Inferior parietal cortex (tissue), 1 donor: Measurements from ENCODE around the gene ANKRD44.

ENCODE experiments used
- DNase-seq: peaks from one replicate; pipeline ENCODE4 v3.0.0-alpha.2; 2016; ENCODE audit errors: extremely low spot score

The ANKRD44 gene

GRCh38 chr2:197238043-197238365, 72.6 kb downstream of the ANKRD44 start:
- DNase-seq, result no peak

DNA sequence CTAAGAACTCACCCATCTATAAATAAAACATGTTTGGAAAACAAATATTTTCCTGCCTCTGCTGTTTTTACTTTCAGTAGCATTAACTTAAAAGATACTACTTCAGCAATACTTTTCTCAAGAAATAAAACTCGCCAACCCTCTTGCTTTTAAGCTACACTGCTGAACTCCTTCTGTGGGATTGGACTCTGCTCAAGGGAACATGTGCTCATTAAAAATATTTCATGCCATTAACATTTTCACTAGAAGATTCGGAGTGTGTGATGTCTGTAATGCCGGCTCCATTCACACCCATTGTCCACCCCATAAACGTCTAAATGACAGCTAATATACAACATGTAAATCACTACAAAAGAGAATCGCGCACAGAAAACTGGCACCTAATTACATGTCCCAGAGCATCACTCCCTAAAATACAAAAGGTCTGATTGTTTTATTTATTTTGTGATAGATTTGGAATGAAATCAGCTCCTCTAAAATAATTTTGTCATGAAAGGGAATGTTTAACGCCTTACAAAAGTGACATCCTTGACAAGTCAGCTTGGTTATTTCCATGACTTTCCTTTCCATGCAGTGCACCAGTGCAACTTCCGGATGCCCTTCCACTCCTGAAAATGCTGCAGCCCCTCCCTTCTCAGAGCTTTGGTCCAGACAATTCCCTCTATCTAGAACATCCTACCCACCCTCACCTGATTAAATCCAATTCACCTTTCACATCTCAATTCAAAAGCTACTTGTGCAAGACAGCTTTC, 73.1 kb downstream of the ANKRD44 start:
- no peak for DNase-seq

- DNase-seq, result no peak
Measured at GRCh38 chr2:197236816-197237215, 73.8 kb downstream of the ANKRD44 start.

DNA sequence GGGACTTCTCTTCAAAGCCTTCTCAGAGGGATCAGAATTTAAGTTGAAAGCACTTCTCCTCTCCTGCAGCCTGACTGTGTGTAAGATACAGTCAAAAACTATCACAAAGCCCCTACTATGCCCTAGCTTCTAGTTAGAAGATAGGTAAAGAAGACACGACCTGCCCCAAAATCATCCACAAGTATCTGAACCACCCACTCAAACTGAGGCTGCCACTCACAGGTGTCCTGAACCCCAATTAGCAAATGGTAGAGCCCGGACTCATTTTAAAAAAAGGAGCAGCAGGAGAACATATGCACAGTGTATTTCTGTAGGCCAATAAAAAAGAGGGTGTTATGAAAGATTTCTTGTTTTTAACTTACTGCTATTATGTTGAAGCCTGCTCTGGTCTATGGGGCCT, 74.4 kb downstream of the ANKRD44 start:
- DNase-seq, result no peak

DNA sequence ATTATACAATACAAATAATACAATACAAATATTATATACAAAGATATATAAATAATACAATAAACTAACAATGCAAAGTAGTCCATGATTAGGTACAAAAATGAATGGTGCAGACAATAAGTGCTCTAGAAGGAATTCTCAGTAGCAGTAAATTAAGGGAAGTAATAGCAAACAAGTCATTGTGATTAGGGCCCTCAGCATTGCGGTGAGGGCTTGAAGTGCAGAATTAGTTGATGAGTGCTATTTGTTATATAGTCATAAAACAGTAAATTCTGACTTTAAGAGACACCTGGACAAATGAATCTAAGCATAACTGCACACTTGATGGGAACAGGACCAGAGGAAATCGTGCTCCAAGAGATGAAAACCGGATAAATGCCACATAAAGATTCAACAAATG, 74.9 kb downstream of the ANKRD44 start:
- no peak for DNase-seq

GRCh38 chr2:197234671-197235191, 75.8 kb downstream of the ANKRD44 start:
- no peak for DNase-seq

DNA sequence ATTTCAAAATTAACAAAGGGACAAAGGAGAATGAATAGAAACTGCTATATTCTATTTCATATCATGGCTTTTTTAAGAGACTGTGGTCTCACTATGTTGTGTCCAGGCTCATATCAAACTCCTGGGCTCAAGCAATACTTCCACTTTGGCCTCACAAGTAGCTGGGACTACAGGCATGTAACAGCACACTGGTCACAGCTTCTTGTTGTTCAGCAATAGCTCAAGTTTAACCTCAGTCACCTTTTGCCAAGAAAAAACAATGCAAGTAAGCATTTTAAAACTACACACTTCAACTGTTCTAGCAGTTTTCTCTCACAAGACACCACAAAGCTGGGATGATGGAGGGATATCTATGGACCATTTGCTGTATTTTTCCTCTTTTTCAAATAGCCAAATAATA, 77.1 kb downstream of the ANKRD44 start:
- no peak for DNase-seq

DNA sequence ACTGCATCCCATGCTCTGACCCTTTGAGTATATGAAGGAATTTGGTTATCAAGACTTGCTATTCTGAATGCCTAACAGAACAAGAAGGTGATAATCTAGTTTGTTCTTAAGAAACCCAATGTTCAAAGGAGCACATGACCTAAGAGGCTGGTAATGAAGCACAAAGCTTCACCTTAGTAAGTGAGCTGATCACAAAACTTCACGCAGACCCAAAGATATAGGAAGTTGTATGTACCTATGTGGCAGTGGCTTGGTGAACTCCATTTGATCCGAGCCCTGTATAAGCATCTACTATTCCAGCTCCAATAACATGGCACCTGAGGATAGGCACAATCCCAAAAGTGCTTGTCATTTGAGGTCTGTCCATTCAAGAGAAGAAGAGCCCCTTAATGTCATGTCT, 78.6 kb downstream of the ANKRD44 start:
- DNase-seq, result no peak

GRCh38 chr2:197229509-197230443, 80.8 kb downstream of the ANKRD44 start:
- DNase-seq, result no peak

GRCh38 chr2:197223451-197223850, 87.1 kb downstream of the ANKRD44 start:
- DNase-seq, result no peak

DNA sequence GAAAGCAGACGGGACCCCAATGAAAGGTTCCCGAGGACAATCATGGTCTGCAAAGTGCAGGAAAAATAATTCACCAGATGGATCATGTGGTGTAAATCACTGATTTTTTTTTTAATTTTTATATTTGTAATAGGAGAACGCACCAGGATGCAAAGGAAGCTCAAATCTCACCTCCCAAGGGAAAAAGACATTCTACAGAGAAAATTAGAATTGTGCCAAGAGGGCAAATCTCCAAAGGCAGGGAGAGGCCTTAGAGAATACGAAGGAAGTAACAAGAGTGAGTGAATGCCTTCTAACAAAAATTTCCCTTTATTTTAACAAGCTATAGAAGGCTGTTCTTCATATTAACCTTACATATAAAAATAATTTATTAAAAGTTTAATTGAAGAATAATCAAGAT, 90.9 kb downstream of the ANKRD44 start:
- DNase-seq, result no peak

DNA sequence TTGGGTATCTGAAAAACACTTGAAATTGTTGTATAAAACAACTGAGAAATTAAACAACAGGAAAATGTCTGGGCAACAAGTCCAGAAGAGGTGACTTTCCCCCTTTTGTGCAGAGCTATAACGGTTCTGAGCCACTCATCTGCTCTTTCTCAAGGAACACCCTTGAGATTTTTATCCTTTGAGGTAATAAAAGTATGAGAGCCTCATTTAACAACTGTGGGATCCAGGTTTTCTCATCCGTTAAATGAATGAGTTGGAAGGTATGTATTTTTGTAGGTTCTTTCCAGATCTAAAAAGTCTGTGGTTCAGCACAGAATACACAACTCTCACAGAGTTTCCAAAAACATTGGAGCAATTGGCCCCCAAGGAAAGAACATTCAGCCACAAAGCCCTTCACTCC, 93.0 kb downstream of the ANKRD44 start:
- DNase-seq, result no peak

DNA sequence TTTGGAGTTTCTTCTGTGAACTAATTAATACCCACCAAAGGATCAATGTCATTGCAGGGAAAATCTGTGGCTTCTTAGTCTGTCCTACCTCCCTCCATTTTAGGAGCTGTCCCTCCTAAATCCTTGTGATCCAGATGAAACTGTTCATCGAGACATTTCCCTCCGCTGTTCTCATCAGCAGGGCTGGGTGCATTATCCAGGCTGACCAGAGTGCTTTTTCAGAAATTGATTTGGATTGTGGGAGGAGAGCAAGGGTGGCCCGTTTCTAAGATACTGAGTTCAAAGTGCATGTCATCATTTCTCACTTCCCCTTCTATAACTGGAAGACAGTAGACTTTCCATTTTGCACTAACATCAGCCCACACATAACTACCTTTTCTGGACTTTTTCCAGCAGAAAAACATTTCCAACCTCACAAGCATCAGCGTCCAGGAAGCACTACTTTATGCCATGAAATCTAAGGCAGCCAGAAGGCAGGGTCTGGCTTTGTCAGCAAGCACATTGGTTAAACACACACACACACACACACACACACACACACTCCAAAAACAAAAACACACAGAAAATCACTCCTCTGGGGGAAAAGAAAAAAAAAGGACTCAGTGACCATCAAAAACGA, 94.1 kb downstream of the ANKRD44 start:
- no peak for DNase-seq

DNA sequence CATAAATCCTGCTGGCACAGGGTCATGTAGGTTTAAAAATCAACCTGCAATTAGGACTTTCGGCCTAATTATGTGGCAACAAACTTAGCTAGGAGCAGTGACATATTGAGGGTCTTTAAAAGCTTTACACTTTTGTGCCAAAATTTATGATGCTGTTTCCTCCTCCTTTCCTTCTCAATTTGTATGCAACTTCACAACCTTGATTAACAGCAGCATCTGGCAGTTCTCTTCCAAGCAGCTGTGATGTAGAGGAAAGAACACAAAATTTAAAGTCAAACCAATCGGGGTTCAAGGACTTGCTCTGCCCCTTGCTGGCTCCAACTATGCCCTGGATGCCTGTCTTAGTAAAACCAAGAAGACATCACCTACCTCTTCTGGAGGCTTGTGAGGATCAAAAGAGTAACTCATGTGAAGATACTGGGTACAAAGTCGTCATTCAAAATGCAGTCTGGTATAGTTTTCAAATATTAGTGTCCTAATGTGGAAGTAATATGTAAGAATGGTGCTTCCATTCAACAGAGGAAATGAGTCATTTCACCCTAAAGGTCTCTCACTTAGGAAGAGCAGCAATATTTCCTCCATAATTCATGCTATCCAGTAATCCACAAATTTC, 94.7 kb downstream of the ANKRD44 start:
- no peak for DNase-seq

- DNase-seq, result no peak
Measured at GRCh38 chr2:197212344-197213262, 98.0 kb downstream of the ANKRD44 start.

- DNase-seq, result no peak
Measured at GRCh38 chr2:197211881-197212342, 98.7 kb downstream of the ANKRD44 start.

DNA sequence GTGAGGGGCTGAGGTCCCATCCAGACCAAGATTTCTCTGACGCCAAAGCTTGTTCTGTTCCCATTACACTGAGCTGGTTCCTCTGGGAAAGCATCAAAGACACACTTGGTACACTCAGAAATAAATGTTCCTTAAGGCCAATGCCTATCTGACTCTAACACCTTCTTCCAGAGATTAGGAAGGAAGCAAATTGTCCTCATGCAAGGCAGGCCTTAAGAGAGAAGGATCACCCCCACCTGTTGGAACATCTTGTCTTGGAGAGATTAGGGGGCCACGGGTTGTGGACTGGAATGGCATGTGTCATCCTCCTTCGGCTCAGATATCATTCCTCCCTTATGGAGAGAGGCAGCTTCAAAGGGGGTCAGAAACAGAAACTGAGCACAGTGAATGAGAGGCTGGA, 100.2 kb downstream of the ANKRD44 start:
- DNase-seq, result no peak

GRCh38 chr2:197209742-197210408, 100.7 kb downstream of the ANKRD44 start:
- DNase-seq, result no peak

DNA sequence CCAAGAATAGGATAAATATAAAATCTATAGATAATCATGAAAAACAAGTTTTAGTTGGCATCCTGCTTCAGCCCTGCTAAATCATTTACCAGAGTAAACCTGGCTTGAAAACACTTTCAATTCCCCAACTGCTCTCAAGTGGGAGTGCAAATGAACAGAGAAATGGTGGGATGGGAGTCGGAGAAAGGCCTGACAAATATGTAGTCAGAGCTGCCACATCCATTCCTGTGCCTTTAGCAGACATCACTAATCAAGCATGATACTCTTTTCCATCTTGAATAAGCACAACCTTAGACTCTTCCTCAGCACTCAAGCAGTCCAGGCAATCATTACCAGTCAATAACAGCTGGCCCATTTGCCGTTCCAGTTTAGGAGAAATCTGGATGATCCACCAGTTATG, 101.3 kb downstream of the ANKRD44 start:
- DNase-seq, result no peak

- DNase-seq, result no peak
Measured at GRCh38 chr2:197208841-197209240, 101.7 kb downstream of the ANKRD44 start.
